M059J (cell line): Measurements from ENCODE around the gene CDC16. TPM values are rescaled to one million over a fixed set of nuclear protein-coding genes. Genes with fewer than 3 reads are reported as not detected.

Source experiments
- total RNA-seq: library from RNA; depleted of rRNA; stranded (reverse); fragments of >200 nt; shearing (Covaris generic); gene quantifications from 2 replicates; pipeline ENCODE4 v1.2.3, GENCODE V29; 2014; rRNA removed

CDC16 gene
- total RNA-seq, 1 experiment from 2014 or later, result 29.8 TPM

Other genes with a start within 250 kb of the CDC16 start
- gene RASA3, start 102.3 kb upstream of the CDC16 start, total RNA-seq, result 15.5 and 23.9 TPM in 2 replicates
- not detected in 2 replicates for gene CFAP97D2, start 55.6 kb upstream of the CDC16 start, total RNA-seq
- 14.4 and 17.9 TPM in 2 replicates for gene UPF3A, start 46.7 kb downstream of the CDC16 start, total RNA-seq
- 28.0 TPM in 2 replicates for gene CHAMP1, start 79.6 kb downstream of the CDC16 start, total RNA-seq